SHP77 treated with DMSO at 0.1 percent for 48 hours (cell line): ENCODE measurements around the gene IL17B.

Experiments used
- DNase-seq: peaks from one replicate; lab custom pipeline; 2025; lab: John Stamatoyannopoulos, UW

Gene IL17B

GRCh38 chr5:149357370-149358293 is 21.5 kb downstream of the IL17B start, which contains the start of gene PCYOX1L:
Gene PCYOX1L (plus strand): TSS chr5:149358046. CDS start chr5:149358069, 23 bp downstream.
- peak; percentile 94 for DNase-seq

DNA sequence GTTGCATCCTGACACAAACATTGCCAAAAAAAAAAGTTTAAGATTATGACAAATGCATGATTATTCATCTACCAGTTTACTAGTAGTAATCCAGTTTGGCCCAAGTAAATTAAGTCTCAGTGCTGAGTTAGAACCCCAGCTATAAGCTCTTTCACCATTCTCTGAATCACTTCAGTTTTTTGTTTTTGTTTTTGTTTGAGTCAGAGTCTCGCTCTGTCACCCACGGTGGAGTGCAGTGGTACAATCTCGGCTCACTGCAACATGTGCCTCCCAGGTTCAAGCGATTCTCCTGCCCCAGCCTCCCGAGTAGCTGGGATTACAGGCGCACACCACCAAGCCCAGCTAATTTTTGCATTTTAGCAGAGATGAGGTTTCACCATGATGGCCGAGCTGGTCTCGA is 22.7 kb downstream of the IL17B start:
- DNase-seq = no peak

- no peak for DNase-seq
These were observed 23.4 kb downstream of the IL17B start for GRCh38 chr5:149355688-149356087.

DNA sequence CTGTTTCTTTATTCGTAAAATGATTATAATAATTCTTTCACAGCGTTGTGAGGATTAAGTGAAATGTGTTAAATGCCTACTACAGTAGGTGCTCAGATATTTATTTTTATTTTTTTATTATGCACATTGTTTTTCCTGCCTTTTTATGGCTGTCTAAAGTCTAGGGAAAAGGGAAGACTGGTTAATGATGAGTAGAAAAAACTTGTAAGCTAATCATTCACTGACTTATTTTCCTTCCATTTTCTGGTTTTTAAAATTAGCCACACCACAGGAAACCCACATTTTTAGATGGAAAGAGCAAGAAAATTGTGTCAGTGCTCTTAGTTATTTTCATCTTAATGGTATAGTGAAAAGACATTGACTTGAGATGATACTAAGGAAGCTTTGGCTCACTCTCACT is 25.2 kb downstream of the IL17B start:
- DNase-seq = no peak

DNA sequence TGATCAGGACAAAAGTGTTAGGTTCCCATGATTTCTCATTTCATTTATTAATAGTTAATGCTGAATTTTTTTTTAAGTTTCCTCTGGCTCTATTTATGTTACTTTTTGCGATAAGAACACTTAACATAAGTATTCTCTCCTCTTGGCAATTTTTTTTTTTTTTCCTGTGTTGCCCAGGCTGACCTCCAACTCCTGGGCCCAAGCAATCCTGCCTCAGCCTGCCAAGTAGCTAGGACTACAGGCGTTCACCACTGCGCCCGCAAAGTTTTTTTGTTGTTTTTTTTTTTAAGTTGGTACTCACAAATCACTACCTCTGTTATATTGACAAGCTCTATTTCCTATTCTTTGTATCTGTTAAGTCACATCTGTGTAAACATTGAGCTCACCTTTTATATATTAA is 26.9 kb downstream of the IL17B start:
- no peak for DNase-seq

DNA sequence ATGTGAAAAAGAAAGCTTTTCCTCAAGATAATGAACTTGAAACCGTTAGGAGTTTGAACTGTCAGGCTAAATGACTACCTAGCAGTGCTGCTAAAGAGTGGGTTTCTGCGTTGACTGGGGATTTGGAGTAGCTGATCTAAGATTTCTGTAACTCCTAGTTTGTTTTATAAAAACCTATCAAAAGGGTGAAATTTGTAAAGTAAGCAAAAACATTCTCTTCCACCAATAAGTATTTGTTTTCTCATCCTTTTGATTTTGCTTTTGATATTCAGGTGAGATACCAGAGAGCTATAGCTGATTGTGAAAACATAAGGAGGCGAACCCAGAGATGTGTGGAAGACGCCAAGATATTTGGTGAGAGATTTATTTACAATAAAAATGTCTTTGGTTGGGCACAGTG is 29.7 kb downstream of the IL17B start:
- no peak for DNase-seq

GRCh38 chr5:149348518-149348917 is 30.6 kb downstream of the IL17B start:
- DNase-seq = no peak

GRCh38 chr5:149345892-149346222 is 33.2 kb downstream of the IL17B start:
- no peak for DNase-seq

- DNase-seq = peak; percentile 94
These were observed 33.8 kb downstream of the IL17B start, which contains the start of gene GRPEL2 for GRCh38 chr5:149345147-149345891. Gene GRPEL2 (plus strand): TSS chr5:149345499. CDS start chr5:149345540, 41 bp downstream.

DNA sequence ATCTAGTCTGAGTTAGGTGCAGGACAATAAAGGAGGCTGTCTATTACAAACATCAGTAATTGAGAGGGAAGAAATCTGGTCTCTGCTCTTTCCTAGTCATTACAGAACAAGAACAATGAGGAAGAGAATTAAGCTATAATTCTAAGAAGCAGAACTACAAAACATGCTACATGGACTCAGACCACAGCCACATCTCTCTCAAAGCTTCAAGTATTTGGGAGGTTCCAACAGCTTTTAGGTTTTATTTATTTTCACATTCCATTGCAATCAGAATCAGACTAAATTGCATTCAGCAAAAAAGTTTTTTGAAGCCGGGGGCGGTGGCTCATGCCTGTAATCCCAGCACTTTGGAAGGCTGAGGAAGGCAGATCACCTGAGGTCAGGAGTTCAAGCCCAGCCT is 34.9 kb downstream of the IL17B start:
- no peak for DNase-seq

DNA sequence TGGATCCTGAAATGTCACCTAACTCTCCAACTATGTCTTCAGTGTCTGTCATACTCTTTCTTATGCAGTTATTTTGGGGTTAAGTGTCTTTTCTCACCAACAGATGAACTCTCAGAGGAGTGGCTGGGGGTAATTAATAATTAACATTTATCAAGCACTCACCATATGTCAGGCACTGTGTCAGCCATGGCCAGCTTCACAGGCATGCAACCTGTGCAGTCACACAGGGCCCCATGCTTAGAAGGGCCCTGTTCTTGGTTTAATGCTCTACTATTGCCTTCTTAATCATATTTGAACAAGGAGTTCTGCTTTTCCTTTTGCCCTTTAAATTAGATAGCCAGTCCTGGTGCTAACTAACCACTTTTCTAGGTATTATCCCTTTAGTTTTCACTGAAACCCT is 37.2 kb downstream of the IL17B start:
- DNase-seq = no peak

DNA sequence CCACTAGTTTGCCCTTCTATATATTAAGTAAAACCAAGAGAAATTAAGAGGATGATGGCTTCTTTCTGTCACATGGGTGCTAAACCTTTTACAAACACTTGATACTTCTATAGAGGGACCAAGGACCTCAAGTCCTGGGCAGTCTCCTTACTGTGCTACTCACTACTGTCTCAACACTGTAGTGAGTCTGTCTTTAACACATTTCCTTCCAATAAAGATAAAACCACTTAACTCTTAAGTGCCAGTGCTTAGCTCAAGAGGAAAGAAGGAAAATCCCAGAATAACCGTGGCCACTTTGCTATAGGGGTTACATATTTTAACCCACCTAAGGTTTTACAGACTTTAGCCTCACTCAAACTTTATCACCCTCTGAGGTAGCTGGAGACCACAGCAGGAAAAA is 38.2 kb downstream of the IL17B start:
- no peak for DNase-seq

DNA sequence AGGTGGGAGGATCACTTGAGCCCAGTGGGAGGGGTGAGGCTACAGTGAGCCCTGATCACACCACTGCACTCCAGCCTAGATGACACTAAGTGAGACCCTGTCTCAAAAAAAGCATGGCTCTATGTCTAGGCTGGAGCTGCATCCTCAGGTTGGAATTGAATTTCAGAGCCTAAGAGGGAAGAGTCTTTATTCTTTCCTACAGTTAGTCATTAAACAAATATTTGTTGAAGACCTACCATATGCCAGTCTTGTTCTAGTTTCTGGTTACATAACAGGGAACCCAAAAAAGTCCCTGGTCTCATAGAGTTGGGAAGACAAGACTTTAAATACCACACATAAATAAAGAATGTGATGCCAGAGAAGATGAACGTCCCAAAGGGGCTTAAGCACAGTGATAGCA is 40.7 kb downstream of the IL17B start:
- no peak for DNase-seq

- DNase-seq = peak; percentile 81
These were observed 41.4 kb downstream of the IL17B start for GRCh38 chr5:149337736-149338135.

DNA sequence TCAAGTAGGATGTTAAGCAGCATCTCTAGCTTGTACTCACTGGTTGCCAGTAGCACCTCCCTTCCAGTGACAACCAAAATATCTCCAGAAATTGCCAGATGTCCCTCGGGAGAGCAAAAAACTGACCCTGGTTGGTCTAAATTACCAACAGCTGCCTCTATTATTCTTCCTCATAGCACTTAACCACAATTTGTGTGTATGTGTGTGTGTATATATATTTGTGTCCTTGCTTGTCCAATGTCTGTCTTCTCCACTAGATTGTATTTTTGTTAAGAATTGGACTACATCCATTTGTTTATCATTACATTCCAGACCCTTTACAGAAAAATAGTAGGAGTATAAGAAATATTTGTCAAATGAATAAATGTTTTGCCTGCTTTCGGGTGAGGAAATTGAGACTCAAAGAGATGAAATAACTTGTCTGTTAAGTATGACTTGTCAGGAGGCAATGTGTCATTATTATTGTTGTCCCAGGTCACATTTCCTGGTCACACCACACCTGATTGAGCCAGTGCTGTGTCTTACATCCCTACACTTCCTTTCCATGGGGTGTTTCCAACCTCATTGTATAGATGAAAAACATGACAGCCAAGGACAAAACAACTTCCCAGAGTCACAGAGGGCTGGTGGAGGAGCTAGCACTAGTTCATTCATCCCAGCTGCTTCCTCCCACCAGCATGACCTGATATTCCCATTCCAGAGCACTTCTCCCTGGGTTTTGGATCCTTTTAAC is 45.2 kb downstream of the IL17B start:
- DNase-seq = no peak

DNA sequence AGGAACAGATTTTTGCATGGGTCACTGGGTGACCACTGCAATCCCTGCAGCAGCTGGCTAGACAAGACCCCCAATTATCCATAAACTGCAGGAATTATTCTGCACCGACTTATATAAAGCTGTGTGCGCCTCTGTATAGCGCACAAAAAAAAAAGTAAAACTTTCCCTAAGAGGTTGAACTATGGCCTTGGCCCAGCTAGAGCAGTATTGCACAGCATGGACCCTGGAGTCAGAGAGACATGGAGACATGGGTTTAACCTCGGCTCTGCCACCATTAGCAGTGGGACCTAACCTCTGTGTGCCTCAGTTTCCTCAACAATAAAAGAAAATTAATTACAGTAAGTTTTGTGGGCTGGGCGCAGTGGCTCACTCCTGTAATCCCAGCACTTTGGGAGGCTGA is 50.9 kb downstream of the IL17B start:
- no peak for DNase-seq

DNA sequence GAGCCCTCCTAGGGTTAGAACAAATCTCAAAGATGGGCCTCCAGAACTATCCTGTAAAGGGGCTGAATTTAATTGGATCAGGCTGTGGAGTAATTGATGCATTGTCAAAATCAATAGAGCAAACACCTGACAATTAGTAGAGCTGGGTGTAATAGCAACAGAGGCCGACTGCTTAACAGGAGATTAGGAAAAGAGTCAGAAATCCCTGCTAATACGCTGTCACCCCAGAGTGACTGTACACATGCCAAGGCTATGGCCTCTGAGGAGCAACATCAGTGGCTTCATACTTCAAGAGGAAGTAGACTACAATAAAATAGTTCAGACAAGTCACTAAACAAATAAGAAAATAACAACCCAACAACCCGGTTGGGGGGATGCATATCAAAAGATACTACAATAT is 52.5 kb downstream of the IL17B start:
- DNase-seq = no peak

DNA sequence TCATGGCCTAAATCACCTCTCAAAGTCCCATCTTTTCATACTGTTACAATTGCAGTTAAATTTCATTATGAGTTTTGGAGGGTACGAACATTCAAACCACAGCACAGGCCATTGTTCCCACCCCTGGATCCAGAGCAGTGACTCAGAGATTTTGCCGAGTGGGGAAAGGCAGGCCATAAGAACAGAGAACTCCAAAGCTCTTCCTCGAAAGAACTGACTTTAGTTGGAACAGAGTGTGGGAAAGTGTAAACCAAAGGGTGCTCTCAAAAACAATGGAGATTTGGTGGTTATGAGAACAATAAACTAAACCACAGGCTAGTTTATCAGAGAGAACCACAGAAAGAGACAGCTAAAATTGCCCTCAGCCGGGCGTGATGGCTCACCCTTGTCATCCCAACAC is 53.2 kb downstream of the IL17B start:
- DNase-seq = no peak

GRCh38 chr5:149325166-149325735 is 53.8 kb downstream of the IL17B start:
- no peak for DNase-seq

- no peak for DNase-seq
These were observed 54.5 kb downstream of the IL17B start for GRCh38 chr5:149324641-149325040.
